ENCODE results near the gene STAB2. TPM values are rescaled to one million over a fixed set of nuclear protein-coding genes. Genes with fewer than 3 reads are reported as not detected.
A peak's percentile ranks its signal among the peaks of the same experiment; 100 is the strongest.

Gene STAB2
- polyA plus RNA-seq, 3 donors = not detected

- peak overlapping the region; percentile 49 for H2AFZ ChIP-seq (ENCODE audit: insufficient read depth, low read depth, low read length, poor library complexity, severe bottlenecking)
- peak overlapping the region; percentile 79 to 94 (median 88) for H3K27ac Mint-ChIP-seq
- H3K4me3 Mint-ChIP-seq = peak overlapping the region; percentile 43 to 70
- H3K27ac ChIP-seq (ENCODE audit: low read depth in 1 of 2, low read length in 2 of 2) = peak overlapping the region; percentile 50 to 69
- peaks cover 34 to 48% of the 10 kb centered on the region in 2 donors for H3K4me1 ChIP-seq (ENCODE audit: control insufficient read depth in 1 of 2, insufficient read depth in 2 of 2, low read length in 2 of 2)
- peak overlapping the region in 1 of 3 experiments; percentile 42 for H3K4me3 ChIP-seq (replicated peaks in 1 of 3; ENCODE audit: low read depth in 2 of 3, low read length in 3 of 3)
- H3K27me3 Mint-ChIP-seq (ENCODE audit: low read depth in 3 of 3) = peaks cover 0 to 3% (median 2%) of the 10 kb centered on the region in 3 donors
- no peaks in the 10 kb centered on the region for H3K79me2 ChIP-seq (ENCODE audit: insufficient read depth, low read length)
- intact Hi-C loops (cut with micrococcal nuclease) = loop anchor here (5.0 kb wide), 2 partner anchors 32 to 42 kb away; partner anchors contain the start of gene NT5DC3 (in 1 of the 2)
- peaks cover 51% of the 10 kb centered on the region for H3K4me1 Mint-ChIP-seq
- peak; percentile 56 to 72 (median 65) for DNase-seq
- no peaks in the 10 kb centered on the region for H3K27me3 ChIP-seq (ENCODE audit: control insufficient read depth in 2 of 2, insufficient read depth in 2 of 2, low read length in 2 of 2)
- peaks cover 6 to 15% of the 10 kb centered on the region in 2 donors for H3K36me3 ChIP-seq (replicated peaks in 1 of 2; ENCODE audit: control insufficient read depth in 1 of 2, insufficient read depth in 2 of 2, low read length in 2 of 2)
- TF ChIP-seq, protein P1, sequence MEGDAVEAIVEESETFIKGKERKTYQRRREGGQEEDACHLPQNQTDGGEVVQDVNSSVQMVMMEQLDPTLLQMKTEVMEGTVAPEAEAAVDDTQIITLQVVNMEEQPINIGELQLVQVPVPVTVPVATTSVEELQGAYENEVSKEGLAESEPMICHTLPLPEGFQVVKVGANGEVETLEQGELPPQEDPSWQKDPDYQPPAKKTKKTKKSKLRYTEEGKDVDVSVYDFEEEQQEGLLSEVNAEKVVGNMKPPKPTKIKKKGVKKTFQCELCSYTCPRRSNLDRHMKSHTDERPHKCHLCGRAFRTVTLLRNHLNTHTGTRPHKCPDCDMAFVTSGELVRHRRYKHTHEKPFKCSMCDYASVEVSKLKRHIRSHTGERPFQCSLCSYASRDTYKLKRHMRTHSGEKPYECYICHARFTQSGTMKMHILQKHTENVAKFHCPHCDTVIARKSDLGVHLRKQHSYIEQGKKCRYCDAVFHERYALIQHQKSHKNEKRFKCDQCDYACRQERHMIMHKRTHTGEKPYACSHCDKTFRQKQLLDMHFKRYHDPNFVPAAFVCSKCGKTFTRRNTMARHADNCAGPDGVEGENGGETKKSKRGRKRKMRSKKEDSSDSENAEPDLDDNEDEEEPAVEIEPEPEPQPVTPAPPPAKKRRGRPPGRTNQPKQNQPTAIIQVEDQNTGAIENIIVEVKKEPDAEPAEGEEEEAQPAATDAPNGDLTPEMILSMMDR (IDR thresholded peaks at IDR 0.05) = no peak
- H3K9me3 ChIP-seq (replicated peaks in 1 of 2; ENCODE audit: control insufficient read depth in 1 of 2, insufficient read depth in 1 of 2, low read length in 2 of 2) = no peaks in the 10 kb centered on the region
- no peaks in the 10 kb centered on the region for H4K20me1 ChIP-seq (ENCODE audit: insufficient read depth, low read length)
- H3K9ac ChIP-seq (ENCODE audit: insufficient read depth, low read length, poor library complexity, severe bottlenecking) = no peak overlapping the region
- H3K4me2 ChIP-seq (replicated peaks; ENCODE audit: extremely low read depth, low read length, poor library complexity, severe bottlenecking) = peak overlapping the region; percentile 51
- H3K9me3 Mint-ChIP-seq = peaks cover 0 to 6% (median 3%) of the 10 kb centered on the region in 7 donors
- peaks cover 12 to 20% of the 10 kb centered on the region in 2 donors for H3K36me3 Mint-ChIP-seq
- WGBS (ENCODE audit: insufficient coverage) = 40% methylated on average over 7 of the region's 16 CpGs
These were observed 213.0 kb downstream of the STAB2 start for GRCh38 chr12:103799857-103800771.

- no peaks in the 10 kb centered on the region for H3K79me2 ChIP-seq (ENCODE audit: insufficient read depth, low read length)
- H2AFZ ChIP-seq (ENCODE audit: insufficient read depth, low read depth, low read length, poor library complexity, severe bottlenecking) = peak overlapping the region; percentile 7
- no peaks in the 10 kb centered on the region for H4K20me1 ChIP-seq (ENCODE audit: insufficient read depth, low read length)
- H3K4me3 Mint-ChIP-seq = no peak overlapping the region
- no peaks in the 10 kb centered on the region for H3K9me3 ChIP-seq (replicated peaks in 1 of 2; ENCODE audit: control insufficient read depth in 1 of 2, insufficient read depth in 1 of 2, low read length in 2 of 2)
- no peak overlapping the region for H3K27ac ChIP-seq (ENCODE audit: low read depth in 1 of 2, low read length in 2 of 2)
- H3K36me3 Mint-ChIP-seq = peaks cover 9 to 10% of the 10 kb centered on the region in 2 donors
- peaks cover 0 to 6% (median 3%) of the 10 kb centered on the region in 7 donors for H3K9me3 Mint-ChIP-seq
- H3K36me3 ChIP-seq (replicated peaks in 1 of 2; ENCODE audit: control insufficient read depth in 1 of 2, insufficient read depth in 2 of 2, low read length in 2 of 2) = peaks cover 0 to 8% of the 10 kb centered on the region in 2 donors
- peaks cover 0 to 2% (median 2%) of the 10 kb centered on the region in 3 donors for H3K27me3 Mint-ChIP-seq (ENCODE audit: low read depth in 3 of 3)
- no peak overlapping the region for H3K4me3 ChIP-seq (replicated peaks in 1 of 3; ENCODE audit: low read depth in 2 of 3, low read length in 3 of 3)
- intact Hi-C loops (cut with micrococcal nuclease) = loop anchor here in 1 of 2 donors (5.0 kb wide), 1 partner anchor 40 kb away; the partner anchor contains the start of gene NT5DC3
- WGBS (ENCODE audit: insufficient coverage) = 53% methylated on average over 7 of the region's 11 CpGs
- TF ChIP-seq, protein P1 (IDR thresholded peaks at IDR 0.05) = no peak
- peaks cover 66% of the 10 kb centered on the region for H3K4me1 Mint-ChIP-seq
- H3K4me1 ChIP-seq (ENCODE audit: control insufficient read depth in 1 of 2, insufficient read depth in 2 of 2, low read length in 2 of 2) = peaks cover 50 to 66% of the 10 kb centered on the region in 2 donors
- peak in 2 of 3 donors; percentile 12 to 19 for DNase-seq
- H3K9ac ChIP-seq (ENCODE audit: insufficient read depth, low read length, poor library complexity, severe bottlenecking) = no peak overlapping the region
- no peak overlapping the region for H3K4me2 ChIP-seq (replicated peaks; ENCODE audit: extremely low read depth, low read length, poor library complexity, severe bottlenecking)
- H3K27me3 ChIP-seq (ENCODE audit: control insufficient read depth in 2 of 2, insufficient read depth in 2 of 2, low read length in 2 of 2) = no peaks in the 10 kb centered on the region
- H3K27ac Mint-ChIP-seq = peak overlapping the region in 2 of 7 donors; percentile 40 to 58
These were observed 214.9 kb downstream of the STAB2 start for GRCh38 chr12:103801709-103802585.

Data from CD14-positive monocyte (primary cell).